Gastrocnemius medialis (tissue), 4 donors: ENCODE data around the gene C16orf92.

Experiments used
- CTCF ChIP-seq, 5 experiments: fragments of 450-650 bp in 3 of 5; fragments of 200-600 bp in 2 of 5; sonication (generic) in 2 of 5; IDR thresholded peaks in 4 of 5; conservative IDR thresholded peaks in 1 of 5; 1 replicate in 4 of 5; 2 replicates in 1 of 5; pipeline ENCODE4 v1.5.1; 2016 to 2019; ENCODE audit warnings: antibody characterized with exemption in 5 of 5, mild to moderate bottlenecking in 3 of 5, moderate library complexity in 3 of 5
- POLR2A ChIP-seq, 2 donors: fragments of 450-650 bp; IDR thresholded peaks; one replicate each; pipeline ENCODE4 v1.6.1; 2017; ENCODE audit warnings: antibody characterized with exemption in 2 of 2, mild to moderate bottlenecking in 2 of 2, moderate library complexity in 2 of 2

GRCh38 chr16:30011714-30012504 is 11.1 kb upstream of the C16orf92 start:
- TF ChIP-seq CTCF (IDR thresholded peaks at IDR 0.05 in 4 of 5, conservative IDR thresholded peaks at IDR 0.05 in 1 of 5), result no peak
- no peak for TF ChIP-seq POLR2A (IDR thresholded peaks at IDR 0.05)
